Testis (tissue), 2 donors: ENCODE measurements around the gene SCGB1D1.

Experiments used
- POLR2A ChIP-seq: fragments of 450-650 bp; IDR thresholded peaks from one replicate; pipeline ENCODE4 v1.6.1; 2017; ENCODE audit warnings: antibody characterized with exemption, mild to moderate bottlenecking, moderate library complexity
- TF ChIP-seq, protein P1 (sequence below), 3 experiments: fragments of 450-650 bp in 2 of 3; fragments of 200-600 bp in 1 of 3; sonication (generic) in 1 of 3; IDR thresholded peaks; one replicate each; pipeline ENCODE4 v1.5.1; 2016 to 2019; ENCODE audit warnings: antibody characterized with exemption in 3 of 3, mild to moderate bottlenecking in 2 of 3, moderate library complexity in 1 of 3

DNA sequence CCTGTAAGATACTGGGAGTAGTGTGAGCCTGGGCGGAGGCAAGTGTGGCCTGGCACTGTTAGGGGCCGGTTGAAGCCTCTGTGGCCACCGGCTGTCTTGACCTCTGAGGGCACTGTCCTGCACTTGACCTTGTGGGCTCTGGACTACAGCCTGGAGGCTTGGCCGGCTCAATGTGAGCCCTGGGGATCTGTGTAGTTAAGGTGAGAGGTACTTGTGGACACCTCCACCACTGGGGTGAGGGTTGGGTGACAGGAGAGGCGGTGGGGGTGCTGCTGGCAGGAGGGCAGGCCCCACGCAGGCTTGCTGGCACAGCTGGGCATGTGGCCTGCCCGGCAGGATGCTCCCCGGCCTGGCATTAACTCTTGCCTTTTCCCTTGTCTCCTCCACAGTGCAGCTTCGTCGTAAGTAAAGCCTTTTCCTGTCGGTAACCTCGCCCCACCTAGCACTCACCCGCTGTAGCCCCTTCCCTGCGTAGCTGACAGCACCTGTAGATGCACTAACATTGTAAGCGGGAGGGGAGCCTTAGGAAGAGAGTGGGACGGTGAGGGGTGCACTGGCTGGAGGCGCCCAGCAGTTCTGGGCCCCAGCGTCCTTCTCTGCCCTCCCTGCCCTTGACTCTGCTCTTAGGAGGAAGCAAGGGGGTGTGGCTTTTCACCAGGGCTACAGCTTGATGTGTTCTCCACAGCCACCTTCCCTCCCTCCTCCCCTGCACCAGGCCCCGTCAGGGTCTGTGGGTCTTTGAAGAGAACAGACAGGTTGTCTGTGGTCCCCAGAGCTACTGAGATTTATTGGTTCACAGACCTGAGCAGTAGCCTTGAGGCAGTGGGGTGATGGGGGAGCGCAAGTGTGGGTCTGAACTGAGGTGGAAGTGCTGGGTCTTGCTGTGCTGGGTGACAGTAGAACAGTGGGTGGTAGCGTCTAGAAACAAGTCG is 48.6 kb upstream of the SCGB1D1 start:
- TF ChIP-seq, protein P1, sequence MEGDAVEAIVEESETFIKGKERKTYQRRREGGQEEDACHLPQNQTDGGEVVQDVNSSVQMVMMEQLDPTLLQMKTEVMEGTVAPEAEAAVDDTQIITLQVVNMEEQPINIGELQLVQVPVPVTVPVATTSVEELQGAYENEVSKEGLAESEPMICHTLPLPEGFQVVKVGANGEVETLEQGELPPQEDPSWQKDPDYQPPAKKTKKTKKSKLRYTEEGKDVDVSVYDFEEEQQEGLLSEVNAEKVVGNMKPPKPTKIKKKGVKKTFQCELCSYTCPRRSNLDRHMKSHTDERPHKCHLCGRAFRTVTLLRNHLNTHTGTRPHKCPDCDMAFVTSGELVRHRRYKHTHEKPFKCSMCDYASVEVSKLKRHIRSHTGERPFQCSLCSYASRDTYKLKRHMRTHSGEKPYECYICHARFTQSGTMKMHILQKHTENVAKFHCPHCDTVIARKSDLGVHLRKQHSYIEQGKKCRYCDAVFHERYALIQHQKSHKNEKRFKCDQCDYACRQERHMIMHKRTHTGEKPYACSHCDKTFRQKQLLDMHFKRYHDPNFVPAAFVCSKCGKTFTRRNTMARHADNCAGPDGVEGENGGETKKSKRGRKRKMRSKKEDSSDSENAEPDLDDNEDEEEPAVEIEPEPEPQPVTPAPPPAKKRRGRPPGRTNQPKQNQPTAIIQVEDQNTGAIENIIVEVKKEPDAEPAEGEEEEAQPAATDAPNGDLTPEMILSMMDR (IDR thresholded peaks at IDR 0.05): no peak
- no peak for TF ChIP-seq POLR2A
